ENCODE data around the gene BICRAL.

DNA sequence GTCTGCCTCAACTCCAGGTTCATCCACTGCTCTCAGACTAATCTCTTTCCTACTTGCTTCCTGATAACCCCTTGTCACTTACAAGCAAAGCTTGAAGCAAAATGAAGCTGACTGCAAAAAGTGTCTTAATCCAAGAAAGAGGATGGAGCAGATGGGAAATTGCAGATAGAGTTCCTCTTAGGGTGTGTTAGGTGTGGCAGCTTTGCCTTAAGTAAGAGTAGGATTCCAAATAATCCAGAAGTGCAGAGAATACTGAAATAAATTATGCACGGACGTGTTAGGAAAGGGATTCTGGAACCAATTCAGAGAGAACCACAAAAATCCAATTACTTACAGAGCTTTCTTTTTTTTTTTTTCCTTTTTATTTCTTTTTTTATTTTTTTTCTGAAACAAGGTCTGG is 91.5 kb downstream of the BICRAL start:
- TF ChIP-seq, protein P1, sequence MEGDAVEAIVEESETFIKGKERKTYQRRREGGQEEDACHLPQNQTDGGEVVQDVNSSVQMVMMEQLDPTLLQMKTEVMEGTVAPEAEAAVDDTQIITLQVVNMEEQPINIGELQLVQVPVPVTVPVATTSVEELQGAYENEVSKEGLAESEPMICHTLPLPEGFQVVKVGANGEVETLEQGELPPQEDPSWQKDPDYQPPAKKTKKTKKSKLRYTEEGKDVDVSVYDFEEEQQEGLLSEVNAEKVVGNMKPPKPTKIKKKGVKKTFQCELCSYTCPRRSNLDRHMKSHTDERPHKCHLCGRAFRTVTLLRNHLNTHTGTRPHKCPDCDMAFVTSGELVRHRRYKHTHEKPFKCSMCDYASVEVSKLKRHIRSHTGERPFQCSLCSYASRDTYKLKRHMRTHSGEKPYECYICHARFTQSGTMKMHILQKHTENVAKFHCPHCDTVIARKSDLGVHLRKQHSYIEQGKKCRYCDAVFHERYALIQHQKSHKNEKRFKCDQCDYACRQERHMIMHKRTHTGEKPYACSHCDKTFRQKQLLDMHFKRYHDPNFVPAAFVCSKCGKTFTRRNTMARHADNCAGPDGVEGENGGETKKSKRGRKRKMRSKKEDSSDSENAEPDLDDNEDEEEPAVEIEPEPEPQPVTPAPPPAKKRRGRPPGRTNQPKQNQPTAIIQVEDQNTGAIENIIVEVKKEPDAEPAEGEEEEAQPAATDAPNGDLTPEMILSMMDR (IDR thresholded peaks at IDR 0.05; ENCODE audit: low read depth, low read length, missing input control): no peak
- TF ChIP-seq, protein P2, sequence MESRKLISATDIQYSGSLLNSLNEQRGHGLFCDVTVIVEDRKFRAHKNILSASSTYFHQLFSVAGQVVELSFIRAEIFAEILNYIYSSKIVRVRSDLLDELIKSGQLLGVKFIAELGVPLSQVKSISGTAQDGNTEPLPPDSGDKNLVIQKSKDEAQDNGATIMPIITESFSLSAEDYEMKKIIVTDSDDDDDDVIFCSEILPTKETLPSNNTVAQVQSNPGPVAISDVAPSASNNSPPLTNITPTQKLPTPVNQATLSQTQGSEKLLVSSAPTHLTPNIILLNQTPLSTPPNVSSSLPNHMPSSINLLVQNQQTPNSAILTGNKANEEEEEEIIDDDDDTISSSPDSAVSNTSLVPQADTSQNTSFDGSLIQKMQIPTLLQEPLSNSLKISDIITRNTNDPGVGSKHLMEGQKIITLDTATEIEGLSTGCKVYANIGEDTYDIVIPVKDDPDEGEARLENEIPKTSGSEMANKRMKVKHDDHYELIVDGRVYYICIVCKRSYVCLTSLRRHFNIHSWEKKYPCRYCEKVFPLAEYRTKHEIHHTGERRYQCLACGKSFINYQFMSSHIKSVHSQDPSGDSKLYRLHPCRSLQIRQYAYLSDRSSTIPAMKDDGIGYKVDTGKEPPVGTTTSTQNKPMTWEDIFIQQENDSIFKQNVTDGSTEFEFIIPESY (IDR thresholded peaks at IDR 0.05): no peak
- TF ChIP-seq, protein P3, sequence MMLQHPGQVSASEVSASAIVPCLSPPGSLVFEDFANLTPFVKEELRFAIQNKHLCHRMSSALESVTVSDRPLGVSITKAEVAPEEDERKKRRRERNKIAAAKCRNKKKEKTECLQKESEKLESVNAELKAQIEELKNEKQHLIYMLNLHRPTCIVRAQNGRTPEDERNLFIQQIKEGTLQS (IDR thresholded peaks at IDR 0.05): no peak
- no peak for TF ChIP-seq RAD21 (IDR thresholded peaks at IDR 0.05)
- TF ChIP-seq, protein P4, sequence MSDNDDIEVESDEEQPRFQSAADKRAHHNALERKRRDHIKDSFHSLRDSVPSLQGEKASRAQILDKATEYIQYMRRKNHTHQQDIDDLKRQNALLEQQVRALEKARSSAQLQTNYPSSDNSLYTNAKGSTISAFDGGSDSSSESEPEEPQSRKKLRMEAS (IDR thresholded peaks at IDR 0.05): no peak
- no peak for TF ChIP-seq RXRA (IDR thresholded peaks at IDR 0.05)
- TF ChIP-seq, protein P5, sequence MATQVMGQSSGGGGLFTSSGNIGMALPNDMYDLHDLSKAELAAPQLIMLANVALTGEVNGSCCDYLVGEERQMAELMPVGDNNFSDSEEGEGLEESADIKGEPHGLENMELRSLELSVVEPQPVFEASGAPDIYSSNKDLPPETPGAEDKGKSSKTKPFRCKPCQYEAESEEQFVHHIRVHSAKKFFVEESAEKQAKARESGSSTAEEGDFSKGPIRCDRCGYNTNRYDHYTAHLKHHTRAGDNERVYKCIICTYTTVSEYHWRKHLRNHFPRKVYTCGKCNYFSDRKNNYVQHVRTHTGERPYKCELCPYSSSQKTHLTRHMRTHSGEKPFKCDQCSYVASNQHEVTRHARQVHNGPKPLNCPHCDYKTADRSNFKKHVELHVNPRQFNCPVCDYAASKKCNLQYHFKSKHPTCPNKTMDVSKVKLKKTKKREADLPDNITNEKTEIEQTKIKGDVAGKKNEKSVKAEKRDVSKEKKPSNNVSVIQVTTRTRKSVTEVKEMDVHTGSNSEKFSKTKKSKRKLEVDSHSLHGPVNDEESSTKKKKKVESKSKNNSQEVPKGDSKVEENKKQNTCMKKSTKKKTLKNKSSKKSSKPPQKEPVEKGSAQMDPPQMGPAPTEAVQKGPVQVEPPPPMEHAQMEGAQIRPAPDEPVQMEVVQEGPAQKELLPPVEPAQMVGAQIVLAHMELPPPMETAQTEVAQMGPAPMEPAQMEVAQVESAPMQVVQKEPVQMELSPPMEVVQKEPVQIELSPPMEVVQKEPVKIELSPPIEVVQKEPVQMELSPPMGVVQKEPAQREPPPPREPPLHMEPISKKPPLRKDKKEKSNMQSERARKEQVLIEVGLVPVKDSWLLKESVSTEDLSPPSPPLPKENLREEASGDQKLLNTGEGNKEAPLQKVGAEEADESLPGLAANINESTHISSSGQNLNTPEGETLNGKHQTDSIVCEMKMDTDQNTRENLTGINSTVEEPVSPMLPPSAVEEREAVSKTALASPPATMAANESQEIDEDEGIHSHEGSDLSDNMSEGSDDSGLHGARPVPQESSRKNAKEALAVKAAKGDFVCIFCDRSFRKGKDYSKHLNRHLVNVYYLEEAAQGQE (IDR thresholded peaks at IDR 0.05): no peak
- no peak for TF ChIP-seq EGR1 (IDR thresholded peaks at IDR 0.05; ENCODE audit: low read depth in 2 of 2)
